Stimulated activated CD4-positive, alpha-beta T cell treated with anti-CD3 and anti-CD28 coated beads, Interleukin-15, amount 100 ng/mL, for 48 hours (primary cell): ENCODE results near the gene RUVBL1.
"Not testable (repeated sequence)": the region's sequence is repeated elsewhere in the genome, so short reads cannot be mapped to it uniquely, and the experiment has no call there.

Experiments used
- DNase-seq, 2 donors: peaks; one replicate each; pipeline ENCODE4 v3.0.0-alpha.2; 2020; ENCODE audit warnings: low read depth in 2 of 2

The RUVBL1 gene

GRCh38 chr3:128123538-128124368, at the start of gene RUVBL1:
RUVBL1 (minus strand) TSS chr3:128123812; CDS start chr3:128123724, 88 bp downstream.
- DNase-seq: peak; percentile 95 to 97

DNA sequence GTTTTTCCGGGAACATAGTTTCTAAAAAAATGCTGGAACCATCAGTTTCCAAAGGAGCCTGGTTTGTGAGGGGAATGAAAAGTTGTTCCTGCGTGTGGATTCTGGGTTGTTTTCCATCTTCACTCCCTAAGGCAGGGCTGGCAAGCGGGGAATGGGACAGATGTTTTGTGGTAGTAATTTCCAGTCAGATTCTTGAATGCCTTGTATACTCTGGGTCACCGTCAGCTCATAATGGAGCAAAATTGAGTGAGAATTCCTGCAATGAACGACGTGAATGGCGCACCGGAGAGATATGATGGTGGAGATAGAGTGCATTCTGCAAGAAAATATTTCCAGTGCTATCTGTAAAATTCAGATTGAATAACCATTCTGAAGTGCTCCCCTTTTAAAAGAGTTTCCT, 49.6 kb upstream of the RUVBL1 start:
- DNase-seq: no peak

- no peak for DNase-seq
These were observed 47.4 kb upstream of the RUVBL1 start for GRCh38 chr3:128170866-128171516.

- DNase-seq: no peak
These were observed 45.2 kb upstream of the RUVBL1 start for GRCh38 chr3:128168836-128169235.

GRCh38 chr3:128167973-128168674, 44.5 kb upstream of the RUVBL1 start:
- no peak for DNase-seq

DNA sequence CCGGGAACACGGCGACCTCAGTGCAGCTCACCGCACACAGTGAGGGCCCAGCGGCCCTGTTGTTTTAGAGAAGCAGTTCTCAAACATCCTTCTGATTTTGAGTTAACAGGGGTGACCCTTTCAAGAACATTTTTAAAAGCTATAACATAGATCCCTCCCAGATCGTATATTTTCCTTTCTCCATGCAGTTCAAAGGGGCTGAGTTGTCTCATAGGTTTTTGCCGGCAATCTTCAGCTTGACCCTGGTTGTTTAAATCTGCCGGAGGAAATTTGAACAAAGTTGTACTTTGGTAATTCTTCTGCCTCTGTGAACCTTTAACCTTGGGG, 44.0 kb upstream of the RUVBL1 start:
- DNase-seq: no peak

GRCh38 chr3:128166971-128167453, 43.4 kb upstream of the RUVBL1 start:
- DNase-seq: no peak

GRCh38 chr3:128163432-128163831, 39.8 kb upstream of the RUVBL1 start:
- DNase-seq: no peak

GRCh38 chr3:128160661-128161060, 37.0 kb upstream of the RUVBL1 start:
- no peak for DNase-seq

DNA sequence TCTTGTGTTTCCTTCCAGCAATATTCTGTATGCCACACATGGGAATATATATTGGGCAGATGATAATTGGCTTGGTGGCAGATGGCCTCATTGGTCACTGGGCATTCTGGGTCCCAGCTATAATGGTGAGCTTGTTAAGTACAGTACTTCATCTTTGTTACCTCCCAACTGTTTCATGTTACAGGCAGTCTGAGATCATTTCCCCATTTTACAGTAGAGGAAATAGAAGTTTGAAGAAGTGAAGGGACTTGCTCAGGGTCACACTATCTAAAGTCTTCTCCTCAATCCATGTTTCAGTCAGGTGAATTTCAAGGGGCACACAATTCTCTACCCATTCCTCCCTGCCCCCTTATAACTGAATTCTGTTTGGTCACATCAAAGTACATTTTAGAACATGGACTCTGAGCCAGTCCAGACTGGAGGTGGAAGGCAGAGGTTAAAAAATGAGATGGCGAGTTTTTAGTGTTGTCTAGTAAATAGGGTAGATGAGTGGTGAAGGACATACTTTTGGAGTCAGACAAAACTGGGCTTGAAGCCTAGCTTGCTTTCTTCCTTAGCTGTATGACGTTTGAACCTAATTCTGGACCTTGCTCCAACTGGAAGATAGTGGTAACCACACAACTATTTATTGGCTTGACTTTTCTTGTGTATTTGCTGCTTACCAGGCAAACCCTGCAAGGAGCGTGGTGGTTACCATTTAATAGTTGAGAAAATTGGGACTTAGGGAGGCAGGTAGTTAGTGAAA, 32.2 kb upstream of the RUVBL1 start:
- DNase-seq: no peak

- not testable (repeated sequence) for DNase-seq
These were observed 30.7 kb upstream of the RUVBL1 start for GRCh38 chr3:128154354-128154753.

GRCh38 chr3:128153156-128154041, 29.8 kb upstream of the RUVBL1 start, which contains the start of gene EEFSEC:
EEFSEC (plus strand) TSS chr3:128153481; CDS start chr3:128153508, 27 bp downstream.
- peak; percentile 76 to 79 for DNase-seq

DNA sequence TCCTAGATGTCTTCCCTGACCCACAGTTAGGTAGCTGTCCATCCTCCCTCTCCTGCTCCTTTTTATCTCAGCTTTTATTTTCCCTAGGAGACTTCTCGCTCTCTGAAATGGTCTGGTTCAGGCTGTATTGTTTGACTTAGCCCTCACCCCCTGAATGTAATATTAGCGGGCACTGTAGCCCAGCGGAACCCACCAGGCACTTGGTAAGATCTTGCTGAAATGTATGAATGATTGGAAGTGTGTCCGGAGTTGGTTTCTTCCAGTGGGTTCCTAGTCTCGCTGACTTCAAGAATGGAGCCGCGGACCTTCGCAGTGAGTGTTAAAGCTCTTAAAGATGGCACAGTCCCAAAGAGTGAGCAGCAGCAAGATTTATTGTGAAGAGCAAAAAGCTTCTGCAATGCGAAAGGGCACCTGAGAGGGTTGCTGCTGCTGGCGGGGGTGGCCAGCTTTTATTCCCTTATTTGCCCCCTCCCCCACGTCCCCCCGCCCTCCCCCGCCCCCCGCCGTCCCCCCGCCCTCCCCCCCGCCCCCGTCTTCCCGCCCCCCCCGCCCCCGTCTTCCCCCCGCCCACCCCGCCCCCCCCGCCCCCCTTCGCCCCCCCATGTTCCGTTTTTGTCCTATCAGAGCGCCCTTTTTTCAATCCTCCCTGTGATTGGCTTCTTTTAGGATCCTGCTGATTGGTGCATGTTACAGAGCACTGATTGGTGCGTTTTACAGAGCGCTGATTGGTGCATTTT, 29.0 kb upstream of the RUVBL1 start:
- no peak for DNase-seq

DNA sequence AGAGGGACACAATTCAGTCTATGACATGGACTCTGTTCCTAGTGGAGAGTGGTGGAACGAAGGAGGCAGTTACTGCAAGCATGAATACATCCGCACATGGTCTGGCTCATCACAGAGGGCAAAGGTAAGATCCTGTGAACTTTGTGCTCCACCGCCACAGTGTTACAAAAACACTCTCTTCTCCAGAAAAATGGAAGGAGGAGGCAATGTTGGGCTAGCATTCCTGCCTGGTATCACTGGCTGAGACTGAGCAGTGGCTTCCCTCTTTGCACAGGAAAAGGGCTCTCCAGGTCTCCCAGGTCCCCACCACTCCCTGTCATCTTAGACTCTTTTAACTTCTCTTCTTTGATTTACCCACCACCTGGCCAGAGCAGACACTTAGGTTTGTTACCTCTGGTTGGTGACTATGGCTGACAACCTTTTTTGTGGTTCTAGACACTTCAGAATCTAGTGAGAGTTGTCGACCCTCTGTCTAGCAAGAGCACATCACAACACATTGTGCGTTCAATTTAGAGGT, 28.2 kb upstream of the RUVBL1 start:
- no peak for DNase-seq

- DNase-seq: no peak
These were observed 26.0 kb upstream of the RUVBL1 start for GRCh38 chr3:128149650-128150049.

DNA sequence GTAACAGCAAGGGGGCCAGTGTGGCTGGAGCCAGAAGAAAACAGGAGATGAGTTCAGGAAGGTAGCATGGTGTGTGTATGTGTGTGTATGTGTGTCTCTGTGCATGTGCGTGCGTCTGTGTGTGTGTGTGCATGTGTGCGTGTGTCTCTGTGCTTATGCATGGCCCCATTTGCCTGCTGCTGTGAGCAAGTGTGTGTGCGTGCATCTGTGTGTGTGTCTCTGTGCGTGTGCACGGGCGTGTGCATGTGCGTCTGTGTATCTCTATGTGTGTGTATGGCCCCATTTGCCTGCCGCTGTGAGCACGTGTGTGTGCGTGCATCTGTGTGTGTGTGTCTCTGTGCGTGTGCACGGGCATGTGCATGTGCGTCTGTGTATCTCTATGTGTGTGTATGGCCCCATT, 22.6 kb upstream of the RUVBL1 start:
- no peak for DNase-seq

GRCh38 chr3:128145279-128145678, 21.7 kb upstream of the RUVBL1 start:
- DNase-seq: no peak

GRCh38 chr3:128144512-128145187, 21.0 kb upstream of the RUVBL1 start:
- DNase-seq: no peak

GRCh38 chr3:128143496-128143895, 19.9 kb upstream of the RUVBL1 start:
- no peak for DNase-seq
